Endodermal cell (in vitro differentiated cells): ENCODE results near the gene SAYSD1. TPM values are rescaled to one million over a fixed set of nuclear protein-coding genes. Genes with fewer than 3 reads are reported as not detected.

Experiments
- DNase-seq: peaks from one replicate; pipeline ENCODE4 v3.0.0-alpha.2; 2017
- H3K27ac ChIP-seq: 2 replicates; pipeline ENCODE4 v1.5.1; 2013; ENCODE audit warnings: mild to moderate bottlenecking, low read depth, low read length, moderate library complexity
- H3K27me3 ChIP-seq: 2 replicates; pipeline ENCODE4 v1.6.1; 2013; ENCODE audit warnings: mild to moderate bottlenecking, low read length, moderate library complexity; ENCODE audit not compliant: insufficient read depth, control insufficient read depth, poor library complexity, severe bottlenecking
- H3K36me3 ChIP-seq: 2 replicates; pipeline ENCODE4 v1.7.0; 2013; ENCODE audit warnings: mild to moderate bottlenecking, low read length, moderate library complexity; ENCODE audit not compliant: control insufficient read depth, insufficient read depth
- H3K4me1 ChIP-seq: one replicate; pipeline ENCODE4 v1.7.0; 2013; ENCODE audit warnings: low read length; ENCODE audit not compliant: control insufficient read depth, insufficient read depth
- H3K4me3 ChIP-seq: 2 replicates; pipeline ENCODE4 v1.5.1; 2013; ENCODE audit warnings: mild to moderate bottlenecking, low read length, moderate library complexity
- H3K9ac ChIP-seq: 2 replicates; pipeline ENCODE4 v1.6.1; 2013; ENCODE audit warnings: mild to moderate bottlenecking, low read length, moderate library complexity; ENCODE audit not compliant: poor library complexity, severe bottlenecking; ENCODE audit errors: extremely low read depth
- H3K9me3 ChIP-seq: 2 replicates; pipeline ENCODE4 v1.6.1; 2013; ENCODE audit warnings: mild to moderate bottlenecking, low read length, moderate library complexity; ENCODE audit not compliant: control insufficient read depth
- H3K27ac Mint-ChIP-seq: 2 replicates; pipeline ENCODE4 v1.8.0; 2020; ENCODE audit warnings: mixed read lengths
- H3K27me3 Mint-ChIP-seq: 2 replicates; pipeline ENCODE4 v1.8.0; 2021; ENCODE audit warnings: mild to moderate bottlenecking, mixed read lengths; ENCODE audit not compliant: insufficient read depth
- H3K36me3 Mint-ChIP-seq: 2 replicates; pipeline ENCODE4 v1.8.0; 2020; ENCODE audit warnings: low read depth, mixed read lengths
- H3K4me1 Mint-ChIP-seq: 2 replicates; pipeline ENCODE4 v1.8.0; 2020; ENCODE audit warnings: mixed read lengths
- H3K4me3 Mint-ChIP-seq: 2 replicates; pipeline ENCODE4 v1.8.0; 2020; ENCODE audit warnings: mild to moderate bottlenecking, moderate library complexity, mixed read lengths
- H3K9me3 Mint-ChIP-seq: 2 replicates; pipeline ENCODE4 v1.8.0; 2020; ENCODE audit warnings: mild to moderate bottlenecking, mixed read lengths
- WGBS, 2 experiments: methylation state at CpG; one replicate each; pipeline versions ENCODE4 v1.1.5 to v1.1.7; 2013; ENCODE audit warnings: missing lambda C conversion rate in 2 of 2, mixed read lengths in 1 of 2; ENCODE audit not compliant: insufficient coverage in 1 of 2, insufficient read length in 1 of 2; 5-methylcytosine and 5-hydroxymethylcytosine counted together
- long read RNA-seq, 4 experiments: library from polyadenylated mRNA in 2 of 4; library from RNA in 1 of 4; library from capped mRNA in 1 of 4; stranded (forward) in 3 of 4; unstranded in 1 of 4; transcript quantifications; one replicate each; pipeline ENCODE4 v2.0.0, GENCODE V29; 2020 to 2021; ENCODE audit warnings: inconsistent platforms in 1 of 4
- polyA plus RNA-seq, 2 experiments: library from polyadenylated mRNA; stranded (reverse); fragments of 50-300 nt; gene quantifications; one replicate each; pipeline ENCODE4 v1.2.3, GENCODE V29; 2013
- total RNA-seq, 2 donors: library from RNA; stranded (reverse); fragmentation: NEBNext Ultra II Directional in 1 of 2; extraction: Animal tissue kit (Norgen Biotek cat#: 25700) in 1 of 2; gene quantifications; 2 replicates in 1 of 2; 3 replicates in 1 of 2; pipeline ENCODE4 v1.2.1, GENCODE V29; 2021
- TF ChIP-seq, protein P1 (sequence below): fragments of 200-600 bp; sonication (generic); conservative IDR thresholded peaks from 2 replicates; pipeline ENCODE4 v1.5.0; 2021; ENCODE audit warnings: antibody characterized with exemption, mild to moderate bottlenecking

Gene SAYSD1
- 10 to 100 TPM in 1 of 2 donors, 1 to 10 TPM in 1; 7.2 to 13.0 TPM for total RNA-seq
- polyA plus RNA-seq (2013, experiment 1 of 2): 12.8 TPM
- 11.6 TPM for polyA plus RNA-seq (2013, experiment 2 of 2)
- long read RNA-seq, experiment 1, partial matches to known transcripts: 0 of 5 reads
- long read RNA-seq, experiment 1, other reads (novel, unspliced or antisense): 0 of 5 reads
- long read RNA-seq, experiment 2, transcript SAYSD1-201 (2 exons, 2,020 nt): major isoform, 5 of 7 reads
- long read RNA-seq, experiment 2, partial matches to known transcripts: 0 of 7 reads
- long read RNA-seq, experiment 2, other reads (novel, unspliced or antisense): 2 of 7 reads
- long read RNA-seq, experiment 3, transcript SAYSD1-201 (2 exons, 2,020 nt): major isoform, 24 of 29 reads
- long read RNA-seq, experiment 3, partial matches to known transcripts: 0 of 29 reads
- long read RNA-seq, experiment 3, other reads (novel, unspliced or antisense): 4 of 29 reads
- long read RNA-seq, experiment 4, transcript SAYSD1-201 (2 exons, 2,020 nt): major isoform, 7 of 8 reads
- long read RNA-seq, experiment 4, partial matches to known transcripts: 0 of 8 reads
- long read RNA-seq, experiment 4, other reads (novel, unspliced or antisense): 1 of 8 reads

GRCh38 chr6:39114704-39115599 is at the start of gene SAYSD1:
Gene SAYSD1, minus strand, starts transcription at chr6:39115186. Its CDS starts 97 bp downstream, at chr6:39115089.
- no peaks in the 10 kb centered on the region for H3K36me3 Mint-ChIP-seq
- TF ChIP-seq, protein P1, sequence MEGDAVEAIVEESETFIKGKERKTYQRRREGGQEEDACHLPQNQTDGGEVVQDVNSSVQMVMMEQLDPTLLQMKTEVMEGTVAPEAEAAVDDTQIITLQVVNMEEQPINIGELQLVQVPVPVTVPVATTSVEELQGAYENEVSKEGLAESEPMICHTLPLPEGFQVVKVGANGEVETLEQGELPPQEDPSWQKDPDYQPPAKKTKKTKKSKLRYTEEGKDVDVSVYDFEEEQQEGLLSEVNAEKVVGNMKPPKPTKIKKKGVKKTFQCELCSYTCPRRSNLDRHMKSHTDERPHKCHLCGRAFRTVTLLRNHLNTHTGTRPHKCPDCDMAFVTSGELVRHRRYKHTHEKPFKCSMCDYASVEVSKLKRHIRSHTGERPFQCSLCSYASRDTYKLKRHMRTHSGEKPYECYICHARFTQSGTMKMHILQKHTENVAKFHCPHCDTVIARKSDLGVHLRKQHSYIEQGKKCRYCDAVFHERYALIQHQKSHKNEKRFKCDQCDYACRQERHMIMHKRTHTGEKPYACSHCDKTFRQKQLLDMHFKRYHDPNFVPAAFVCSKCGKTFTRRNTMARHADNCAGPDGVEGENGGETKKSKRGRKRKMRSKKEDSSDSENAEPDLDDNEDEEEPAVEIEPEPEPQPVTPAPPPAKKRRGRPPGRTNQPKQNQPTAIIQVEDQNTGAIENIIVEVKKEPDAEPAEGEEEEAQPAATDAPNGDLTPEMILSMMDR: no peak
- H3K4me1 ChIP-seq: no peaks in the 10 kb centered on the region
- peak within 1 kb of the TSS; percentile 71 for H3K4me3 Mint-ChIP-seq
- WGBS, 2 experiments: 4 to 10% methylated on average over 24 to 68 of the region's 68 CpGs
- H3K4me1 Mint-ChIP-seq: peaks cover 19% of the 10 kb centered on the region
- H3K4me3 ChIP-seq: peak within 1 kb of the TSS; percentile 90
- H3K27ac ChIP-seq: peak within 1 kb of the TSS; percentile 59
- H3K27ac Mint-ChIP-seq: peak within 1 kb of the TSS; percentile 95
- H3K27me3 ChIP-seq: peaks cover 41% of the 10 kb centered on the region
- peak; percentile 96 for DNase-seq
- H3K36me3 ChIP-seq: peaks cover 6% of the 10 kb centered on the region
- H3K9ac ChIP-seq: peak within 1 kb of the TSS; percentile 44
- no peaks in the 10 kb centered on the region for H3K9me3 Mint-ChIP-seq
- H3K9me3 ChIP-seq: peaks cover 9% of the 10 kb centered on the region
- H3K27me3 Mint-ChIP-seq: peaks cover 43% of the 10 kb centered on the region

DNA sequence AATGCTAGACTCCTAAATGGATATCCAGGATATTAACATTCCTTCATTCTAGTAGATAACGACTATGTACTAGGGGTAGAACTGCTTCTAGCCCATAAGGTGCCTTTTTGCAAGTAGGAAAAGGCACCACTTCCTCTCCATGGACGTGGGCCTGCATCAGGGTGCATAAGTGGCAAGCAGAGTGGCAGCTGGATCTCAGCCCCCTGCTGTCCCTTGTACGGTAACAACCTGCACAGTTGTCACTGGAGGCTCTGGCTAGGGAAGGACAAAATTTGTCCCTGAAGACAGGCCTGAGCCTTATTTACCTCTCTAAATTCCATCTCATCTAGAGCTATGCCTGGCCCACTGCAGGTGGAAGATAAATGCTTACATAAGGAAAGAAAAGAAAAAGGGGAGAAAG is 42.5 kb upstream of the SAYSD1 start:
- Mint-ChIP-seq H3K4me1 (peaks cover 4% of the 10 kb centered on the region), H3K4me3 (no peak overlapping the region), H3K9me3 (peaks cover 13% of the 10 kb centered on the region), H3K27me3 (peaks cover 7% of the 10 kb centered on the region), H3K36me3 (peaks cover 2% of the 10 kb centered on the region), H3K27ac (no peak overlapping the region)
- WGBS, 2 experiments: 80 to 81% methylated on average over 3 of the region's 3 CpGs
- DNase-seq: no peak
- TF ChIP-seq, protein P1: no peak
- H3K4me3 ChIP-seq: no peak overlapping the region
- H3K27ac ChIP-seq: no peak overlapping the region
- peaks cover 4% of the 10 kb centered on the region for H3K4me1 ChIP-seq
- H3K9me3 ChIP-seq: peaks cover 10% of the 10 kb centered on the region
- no peaks in the 10 kb centered on the region for H3K36me3 ChIP-seq
- no peak overlapping the region for H3K9ac ChIP-seq
- H3K27me3 ChIP-seq: peaks cover 16% of the 10 kb centered on the region

DNA sequence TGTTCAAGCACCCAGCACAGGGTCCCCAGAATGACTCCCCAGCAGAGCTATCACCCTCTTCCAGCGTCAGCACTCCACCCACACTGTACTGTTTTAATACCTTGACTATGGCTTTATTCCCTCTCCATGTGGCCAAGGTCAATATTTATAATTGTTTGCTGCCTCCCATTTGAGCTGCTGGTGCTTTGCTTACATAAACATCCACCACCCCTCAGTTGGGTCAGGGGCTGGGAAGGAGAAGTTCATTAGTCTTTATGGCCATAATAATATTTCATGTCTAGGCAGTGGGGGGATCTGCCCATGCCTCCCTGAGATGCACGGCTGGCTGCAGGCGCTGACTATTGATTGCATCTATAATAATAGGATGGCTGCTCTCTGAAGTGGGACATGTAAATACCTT is 41.8 kb upstream of the SAYSD1 start:
- Mint-ChIP-seq H3K27ac (no peak overlapping the region), H3K27me3 (peaks cover 10% of the 10 kb centered on the region), H3K4me3 (no peak overlapping the region), H3K4me1 (peaks cover 4% of the 10 kb centered on the region), H3K36me3 (peaks cover 2% of the 10 kb centered on the region), H3K9me3 (peaks cover 13% of the 10 kb centered on the region)
- DNase-seq: no peak
- Histone ChIP-seq H3K4me1 (peaks cover 4% of the 10 kb centered on the region), H3K27me3 (peaks cover 16% of the 10 kb centered on the region), H3K9me3 (peaks cover 10% of the 10 kb centered on the region), H3K9ac (no peak overlapping the region), H3K36me3 (no peaks in the 10 kb centered on the region), H3K27ac (no peak overlapping the region), H3K4me3 (no peak overlapping the region)
- 90 to 97% methylated on average over 2 to 3 of the region's 3 CpGs for WGBS, 2 experiments
- TF ChIP-seq, protein P1: no peak
